SK-N-MC (cell line): ENCODE measurements around the gene EMP1.

Source experiments
- DNase-seq: peaks from one replicate; pipeline ENCODE4 v3.0.0-alpha.2; 2011; ENCODE audit warnings: low read depth, low spot score
- H3K27ac ChIP-seq: fragments of 200-600 bp; sonication (generic); 2 replicates; pipeline ENCODE4 v1.5.1; 2016; ENCODE audit warnings: mixed run types
- H3K36me3 ChIP-seq: fragments of 200-600 bp; sonication (generic); 2 replicates; pipeline ENCODE4 v1.6.1; 2017; ENCODE audit warnings: antibody characterized with exemption, low read length, mixed read lengths; ENCODE audit not compliant: insufficient read depth
- H3K4me3 ChIP-seq: fragments of 200-600 bp; sonication (generic); 2 replicates; pipeline ENCODE4 v1.5.1; 2016
- H3K9ac ChIP-seq: fragments of 200-600 bp; sonication (generic); 2 replicates; pipeline ENCODE4 v1.8.0; 2017; ENCODE audit warnings: mixed run types, mixed read lengths; ENCODE audit not compliant: insufficient read length
- H3K9me3 ChIP-seq: fragments of 200-600 bp; sonication (generic); 2 replicates; pipeline ENCODE4 v1.6.1; 2017; ENCODE audit warnings: low read depth, mild to moderate bottlenecking, antibody characterized with exemption, low read length, moderate library complexity, mixed read lengths
- EZH2 ChIP-seq: fragments of 200-600 bp; sonication (generic); IDR thresholded peaks from one replicate; pipeline ENCODE4 v1.6.1; 2017; ENCODE audit warnings: antibody characterized with exemption
- FOXP2 ChIP-seq: optimal IDR thresholded peaks from 2 replicates; pipeline ENCODE3; 2011; ENCODE audit warnings: mild to moderate bottlenecking, moderate library complexity; ENCODE audit not compliant: insufficient read depth; ENCODE audit errors: extremely low read length, control extremely low read depth
- POLR2AphosphoS5 ChIP-seq: IDR thresholded peaks from 2 replicates; pipeline ENCODE4 v1.6.1; 2012; ENCODE audit warnings: mild to moderate bottlenecking, low read depth, low read length, borderline replicate concordance

The EMP1 gene

GRCh38 chr12:13198876-13199275 is 2.4 kb downstream of the EMP1 start:
- H3K4me3 ChIP-seq: no peak overlapping the region
- no peaks in the 10 kb centered on the region for H3K9me3 ChIP-seq
- no peak for TF ChIP-seq FOXP2
- no peak for TF ChIP-seq EZH2
- TF ChIP-seq POLR2AphosphoS5: no peak
- DNase-seq: no peak
- H3K36me3 ChIP-seq: no peaks in the 10 kb centered on the region
- no peak overlapping the region for H3K9ac ChIP-seq
- peak overlapping the region; percentile 51; the same call in 1 of the 2 replicates for H3K27ac ChIP-seq

GRCh38 chr12:13199592-13199991 is 3.1 kb downstream of the EMP1 start:
- H3K36me3 ChIP-seq: no peaks in the 10 kb centered on the region
- H3K27ac ChIP-seq: no peak overlapping the region
- no peak overlapping the region for H3K4me3 ChIP-seq
- no peaks in the 10 kb centered on the region for H3K9me3 ChIP-seq
- no peak overlapping the region for H3K9ac ChIP-seq
- DNase-seq: no peak
- no peak for TF ChIP-seq EZH2
- TF ChIP-seq FOXP2: no peak
- no peak for TF ChIP-seq POLR2AphosphoS5

GRCh38 chr12:13200841-13201240 is 4.3 kb downstream of the EMP1 start:
- Histone ChIP-seq H3K36me3 (no peaks in the 10 kb centered on the region), H3K9ac (no peak overlapping the region), H3K9me3 (no peaks in the 10 kb centered on the region), H3K27ac (no peak overlapping the region), H3K4me3 (no peak overlapping the region)
- DNase-seq: no peak
- TF ChIP-seq FOXP2 (no peak), POLR2AphosphoS5 (no peak), EZH2 (no peak)

- Histone ChIP-seq H3K27ac (no peak overlapping the region), H3K9me3 (no peaks in the 10 kb centered on the region), H3K9ac (no peak overlapping the region), H3K4me3 (no peak overlapping the region), H3K36me3 (no peaks in the 10 kb centered on the region)
- TF ChIP-seq POLR2AphosphoS5: no peak
- no peak for TF ChIP-seq EZH2
- no peak for TF ChIP-seq FOXP2
- no peak for DNase-seq
These were observed 6.8 kb downstream of the EMP1 start for GRCh38 chr12:13203034-13203922.

- TF ChIP-seq EZH2 (no peak), FOXP2 (no peak), POLR2AphosphoS5 (no peak)
- no peak overlapping the region for H3K27ac ChIP-seq
- no peak for DNase-seq
- H3K4me3 ChIP-seq: no peak overlapping the region
- no peaks in the 10 kb centered on the region for H3K36me3 ChIP-seq
- no peaks in the 10 kb centered on the region for H3K9me3 ChIP-seq
- no peak overlapping the region for H3K9ac ChIP-seq
These were observed 7.9 kb downstream of the EMP1 start for GRCh38 chr12:13204428-13204827.

- H3K4me3 ChIP-seq: no peak overlapping the region
- TF ChIP-seq POLR2AphosphoS5: no peak
- TF ChIP-seq FOXP2: no peak
- no peak for TF ChIP-seq EZH2
- H3K9me3 ChIP-seq: no peaks in the 10 kb centered on the region
- no peak for DNase-seq
- peak overlapping the region; percentile 9 for H3K9ac ChIP-seq
- no peaks in the 10 kb centered on the region for H3K36me3 ChIP-seq
- no peak overlapping the region for H3K27ac ChIP-seq
These were observed 9.5 kb downstream of the EMP1 start for GRCh38 chr12:13205809-13206559.

- no peak for TF ChIP-seq POLR2AphosphoS5
- no peak for TF ChIP-seq FOXP2
- TF ChIP-seq EZH2: no peak
- Histone ChIP-seq H3K9me3 (no peaks in the 10 kb centered on the region), H3K9ac (peak overlapping the region; percentile 9), H3K36me3 (no peaks in the 10 kb centered on the region), H3K4me3 (no peak overlapping the region), H3K27ac (no peak overlapping the region)
- no peak for DNase-seq
These were observed 10.0 kb downstream of the EMP1 start for GRCh38 chr12:13206560-13206897.

- no peaks in the 10 kb centered on the region for H3K36me3 ChIP-seq
- no peaks in the 10 kb centered on the region for H3K9me3 ChIP-seq
- no peak overlapping the region for H3K27ac ChIP-seq
- TF ChIP-seq EZH2: no peak
- no peak for TF ChIP-seq POLR2AphosphoS5
- no peak for TF ChIP-seq FOXP2
- H3K4me3 ChIP-seq: no peak overlapping the region
- DNase-seq: no peak
- H3K9ac ChIP-seq: no peak overlapping the region
These were observed 12.3 kb downstream of the EMP1 start for GRCh38 chr12:13208533-13209435.
